Spinal cord (tissue), 10 donors: Measurements from ENCODE around the gene LCMT2. TPM values are rescaled to one million over a fixed set of nuclear protein-coding genes. Genes with fewer than 3 reads are reported as not detected.

Experiments used
- DNase-seq, 6 donors: peaks; one replicate each; pipeline versions ENCODE4 v3.0.0 to v3.0.0-alpha.2; 2013 to 2015; ENCODE audit warnings: low spot score in 6 of 6, low read depth in 4 of 6
- H3K27ac ChIP-seq: one replicate; pipeline ENCODE4 v1.5.1; 2013; ENCODE audit warnings: low read depth, low read length, control low read depth
- H3K27me3 ChIP-seq: one replicate; pipeline ENCODE4 v1.6.1; 2013; ENCODE audit warnings: low read length; ENCODE audit not compliant: control insufficient read depth, insufficient read depth
- H3K36me3 ChIP-seq: one replicate; pipeline ENCODE4 v1.6.1; 2013; ENCODE audit warnings: low read length; ENCODE audit not compliant: control insufficient read depth, insufficient read depth
- H3K4me1 ChIP-seq: one replicate; pipeline ENCODE4 v1.6.1; 2013; ENCODE audit warnings: low read length; ENCODE audit not compliant: control insufficient read depth, insufficient read depth
- H3K4me3 ChIP-seq: one replicate; pipeline ENCODE4 v1.5.1; 2013; ENCODE audit warnings: low read depth, low read length, control low read depth
- H3K9me3 ChIP-seq: one replicate; pipeline ENCODE4 v1.6.1; 2013; ENCODE audit warnings: low read length; ENCODE audit not compliant: control insufficient read depth, insufficient read depth
- WGBS: methylation state at CpG from one replicate; pipeline ENCODE4 v1.1.5; 2013; ENCODE audit warnings: missing lambda C conversion rate; ENCODE audit not compliant: insufficient coverage; 5-methylcytosine and 5-hydroxymethylcytosine counted together
- polyA plus RNA-seq, 2 donors: library from polyadenylated mRNA; unstranded; fragments of 120-200 nt; gene quantifications; one replicate each; pipeline ENCODE4 v1.2.1, GENCODE V29; 2013; ENCODE audit not compliant: insufficient read length in 2 of 2
- total RNA-seq, 2 donors: library from RNA; depleted of rRNA in 1 of 2; stranded (reverse); fragments of 120-200 nt in 1 of 2; fragments of >200 nt in 1 of 2; gene quantifications; one replicate each; pipeline versions ENCODE4 v1.2.3 to v1.2.4, GENCODE V29; 2013 to 2014
- donor health status: healthy.

Gene LCMT2
- total and polyA plus RNA-seq, 4 donors = 10.3 to 16.4 (median 12.4) TPM

DNA sequence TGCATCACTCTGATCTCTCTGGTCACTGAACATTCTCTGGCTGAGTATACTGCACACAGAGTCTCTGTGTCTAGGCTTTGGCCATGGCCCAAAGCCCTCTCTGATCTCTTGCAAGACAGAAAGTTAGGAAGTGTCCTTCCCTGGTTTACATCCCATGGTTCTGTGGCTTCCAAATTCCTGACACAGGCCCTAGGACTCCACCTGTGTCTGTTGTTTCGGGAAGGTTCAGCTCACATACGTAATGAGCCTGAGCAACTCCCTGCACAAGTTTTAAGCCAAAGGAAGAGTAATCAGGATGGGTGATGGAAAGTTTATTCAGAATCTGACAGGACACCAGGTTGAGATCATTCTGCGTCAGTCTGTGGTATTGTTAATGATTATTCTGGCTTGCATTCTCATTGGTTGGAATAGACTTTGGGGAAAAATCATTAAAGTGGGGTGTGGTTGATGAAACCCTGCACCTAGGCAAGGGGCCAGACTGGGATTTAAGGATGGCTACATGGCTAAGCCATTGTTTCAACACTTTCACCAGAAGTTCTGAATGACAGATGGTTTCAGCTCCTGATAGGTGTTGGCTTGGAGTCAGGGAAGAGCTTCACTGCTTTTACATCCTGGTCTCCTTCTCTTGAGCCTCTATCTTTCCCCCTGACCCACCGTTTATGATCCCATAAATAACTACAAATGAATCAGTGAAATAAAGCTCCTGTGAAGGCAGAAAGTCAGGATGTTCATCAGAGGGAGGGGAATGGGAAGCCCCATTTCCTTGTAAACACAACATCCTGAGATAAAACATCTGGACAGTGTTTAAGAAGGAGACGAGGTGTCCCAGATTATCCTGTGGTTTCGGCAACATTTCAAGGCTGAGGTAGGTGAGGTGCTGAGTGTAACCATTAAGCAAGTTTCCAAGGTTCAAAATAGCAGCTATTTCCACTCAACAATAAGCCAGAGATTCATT is 14.1 kb downstream of the LCMT2 start:
- H3K27ac ChIP-seq = no peak overlapping the region
- no peaks in the 10 kb centered on the region for H3K36me3 ChIP-seq
- WGBS = 87% methylated on average over 3 of the region's 6 CpGs
- H3K9me3 ChIP-seq = no peaks in the 10 kb centered on the region
- DNase-seq = no peak
- no peaks in the 10 kb centered on the region for H3K27me3 ChIP-seq
- no peak overlapping the region for H3K4me3 ChIP-seq
- no peaks in the 10 kb centered on the region for H3K4me1 ChIP-seq

DNA sequence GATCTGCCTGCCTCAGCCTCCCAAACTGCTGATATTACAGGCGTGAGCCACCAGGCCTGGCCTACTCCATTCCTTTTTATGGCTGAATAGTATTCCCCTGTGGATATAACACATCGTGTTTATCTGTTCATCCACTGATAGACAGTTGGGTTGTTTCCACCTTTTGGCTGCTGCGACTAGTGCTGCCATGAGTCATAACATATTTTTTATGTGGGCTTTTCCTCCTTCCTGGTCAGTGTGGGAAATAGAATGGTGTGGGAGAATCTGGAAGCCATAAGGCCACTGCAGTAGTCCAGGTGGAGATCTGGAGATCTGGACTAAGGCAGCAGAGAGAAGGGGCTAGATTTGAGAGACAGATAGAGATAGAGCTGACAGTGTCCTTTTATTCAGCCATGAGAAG is 16.2 kb downstream of the LCMT2 start:
- Histone ChIP-seq H3K27ac (no peak overlapping the region), H3K36me3 (no peaks in the 10 kb centered on the region), H3K9me3 (no peaks in the 10 kb centered on the region), H3K4me1 (no peaks in the 10 kb centered on the region), H3K4me3 (no peak overlapping the region), H3K27me3 (no peaks in the 10 kb centered on the region)
- no peak for DNase-seq
- WGBS = 100% methylated on average over 1 of the region's 3 CpGs

DNA sequence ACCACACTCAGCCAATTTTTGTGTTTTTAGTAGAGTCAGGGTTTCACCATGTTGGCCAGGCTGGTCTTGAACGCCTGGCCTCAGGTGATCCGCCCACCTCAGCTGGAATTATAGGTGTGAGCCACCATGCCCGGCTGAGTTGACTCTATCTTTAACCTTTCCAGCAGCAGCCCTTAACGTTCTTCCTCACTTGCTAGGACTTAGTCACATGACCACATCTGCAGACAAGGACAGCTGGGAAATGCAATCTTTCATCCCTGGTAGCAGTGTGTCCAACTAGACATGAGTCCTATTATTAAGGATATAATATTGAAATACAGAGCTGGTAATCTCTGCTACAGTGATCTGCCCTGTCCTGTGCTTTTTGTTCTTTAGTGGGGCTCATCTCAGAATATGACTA is 18.0 kb downstream of the LCMT2 start:
- H3K4me3 ChIP-seq = no peak overlapping the region
- H3K4me1 ChIP-seq = no peaks in the 10 kb centered on the region
- H3K27me3 ChIP-seq = peaks cover 7% of the 10 kb centered on the region
- WGBS = 69% methylated on average over 4 of the region's 4 CpGs
- no peak overlapping the region for H3K27ac ChIP-seq
- H3K36me3 ChIP-seq = no peaks in the 10 kb centered on the region
- no peaks in the 10 kb centered on the region for H3K9me3 ChIP-seq
- no peak for DNase-seq

DNA sequence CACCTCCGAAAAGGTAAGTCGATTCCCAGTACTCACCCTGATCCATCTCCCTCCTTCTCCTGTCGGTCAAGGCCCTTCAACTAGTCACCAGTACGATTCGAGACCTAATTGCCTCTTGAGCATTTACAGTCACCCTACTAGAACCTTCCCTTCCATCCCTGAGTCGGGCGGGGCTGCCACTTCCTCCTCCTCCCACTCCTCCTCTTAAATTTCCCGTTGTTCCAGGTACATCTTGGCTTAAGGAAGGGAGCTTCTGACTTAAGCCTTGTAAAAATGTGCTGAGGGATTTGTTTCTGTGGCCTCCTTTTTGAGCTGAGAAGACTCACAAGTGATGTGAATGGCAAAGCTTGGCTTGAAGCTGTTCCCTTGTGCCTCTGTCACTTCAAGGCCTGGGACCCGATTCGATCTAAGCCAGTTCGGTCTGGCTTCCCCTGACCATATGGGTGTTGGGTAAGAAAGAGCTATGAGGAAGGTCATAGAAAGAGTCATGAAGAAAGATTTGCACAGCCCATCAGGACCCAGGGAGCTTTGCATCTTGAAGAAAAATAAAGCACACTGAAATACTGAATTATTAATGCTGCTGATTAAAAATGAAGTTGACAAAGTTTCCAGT is 28.1 kb downstream of the LCMT2 start, which contains the start of gene TGM7:
Gene TGM7, minus strand, starts transcription at position 51 of the 613 bp plus-strand sequence.
- WGBS = 90% methylated on average over 9 of the region's 11 CpGs
- H3K36me3 ChIP-seq = no peaks in the 10 kb centered on the region
- H3K4me3 ChIP-seq = no peak within 1 kb of the TSS
- no peak for DNase-seq
- no peaks in the 10 kb centered on the region for H3K4me1 ChIP-seq
- no peak within 1 kb of the TSS for H3K27ac ChIP-seq
- peaks cover 4% of the 10 kb centered on the region for H3K27me3 ChIP-seq
- no peaks in the 10 kb centered on the region for H3K9me3 ChIP-seq

DNA sequence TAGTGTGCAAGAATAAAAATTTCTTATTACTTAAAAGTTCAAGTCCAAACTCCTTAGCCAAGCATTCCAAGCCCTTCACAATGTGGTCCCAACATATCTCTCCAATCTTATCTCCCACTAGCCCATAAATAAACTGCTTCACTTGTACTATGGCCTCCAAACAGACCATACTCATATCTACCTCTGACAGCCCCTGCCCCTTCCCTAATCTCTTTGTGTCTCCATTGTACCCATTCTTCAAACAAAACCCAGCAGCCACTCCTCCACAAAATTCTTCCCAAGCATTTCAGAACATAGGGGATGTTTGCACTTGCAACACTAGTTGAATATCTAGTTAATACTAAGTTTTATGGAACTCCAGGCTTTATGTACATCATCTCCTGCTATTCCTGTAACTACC is 30.5 kb downstream of the LCMT2 start:
- H3K36me3 ChIP-seq = no peaks in the 10 kb centered on the region
- H3K9me3 ChIP-seq = no peaks in the 10 kb centered on the region
- no peak overlapping the region for H3K27ac ChIP-seq
- H3K27me3 ChIP-seq = peaks cover under 1% of the 10 kb centered on the region
- H3K4me3 ChIP-seq = no peak overlapping the region
- H3K4me1 ChIP-seq = no peaks in the 10 kb centered on the region
- no peak for DNase-seq

DNA sequence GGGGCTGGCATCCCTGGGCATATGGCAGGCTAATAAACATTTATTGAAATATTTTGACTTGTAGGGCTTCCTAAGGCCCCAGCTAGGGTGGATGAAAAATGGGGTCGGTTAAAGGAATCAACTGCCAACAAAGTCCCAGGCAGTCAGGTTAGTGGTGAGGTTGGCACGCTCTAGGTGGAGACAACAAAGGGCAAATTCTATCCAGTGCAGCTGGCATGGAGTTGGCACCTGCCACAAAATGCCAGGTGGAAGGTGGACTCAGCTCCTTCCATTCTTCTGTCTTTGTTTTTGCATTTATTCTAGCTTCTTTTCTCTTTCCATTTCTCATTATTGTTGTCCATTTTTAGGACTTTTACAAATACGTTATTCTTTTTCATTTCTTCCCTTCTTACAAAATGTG is 31.0 kb downstream of the LCMT2 start:
- WGBS = 85% methylated on average over 2 of the region's 3 CpGs
- H3K4me3 ChIP-seq = no peak overlapping the region
- peaks cover 4% of the 10 kb centered on the region for H3K27me3 ChIP-seq
- H3K4me1 ChIP-seq = no peaks in the 10 kb centered on the region
- H3K36me3 ChIP-seq = no peaks in the 10 kb centered on the region
- no peaks in the 10 kb centered on the region for H3K9me3 ChIP-seq
- no peak for DNase-seq
- no peak overlapping the region for H3K27ac ChIP-seq

DNA sequence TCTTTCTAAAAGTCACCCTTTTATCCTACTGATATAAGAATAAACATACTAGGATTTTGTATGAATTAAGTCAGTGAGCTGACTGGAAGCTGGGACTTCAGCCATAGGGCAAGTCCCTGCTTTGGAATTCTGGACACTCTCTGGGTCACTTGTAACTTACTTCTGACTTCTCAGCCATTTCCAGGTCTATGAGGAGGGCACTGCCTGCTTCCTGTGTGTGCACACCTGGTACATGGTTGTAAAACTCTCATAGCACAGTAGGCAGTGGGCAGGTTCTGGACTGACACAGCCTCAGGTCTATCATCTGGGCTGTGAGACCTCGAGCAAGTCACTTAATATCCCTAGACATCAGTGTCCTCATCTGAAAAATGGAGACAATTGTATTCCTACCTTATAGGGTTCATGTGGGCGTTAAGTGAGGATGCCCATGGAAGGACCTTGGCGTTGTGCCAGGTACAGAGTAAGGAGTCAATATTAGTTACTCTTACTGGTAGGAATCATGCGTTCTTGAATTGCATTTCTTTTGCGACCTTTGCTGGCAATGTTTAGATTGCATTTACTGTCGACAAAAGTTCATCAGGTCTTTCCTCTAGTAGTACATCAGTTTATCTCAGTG is 36.2 kb downstream of the LCMT2 start:
- Histone ChIP-seq H3K9me3 (no peaks in the 10 kb centered on the region), H3K27me3 (peaks cover 19% of the 10 kb centered on the region), H3K36me3 (no peaks in the 10 kb centered on the region), H3K4me1 (no peaks in the 10 kb centered on the region), H3K4me3 (no peak overlapping the region), H3K27ac (no peak overlapping the region)
- no peak for DNase-seq
- 91% methylated on average over 6 of the region's 6 CpGs for WGBS

DNA sequence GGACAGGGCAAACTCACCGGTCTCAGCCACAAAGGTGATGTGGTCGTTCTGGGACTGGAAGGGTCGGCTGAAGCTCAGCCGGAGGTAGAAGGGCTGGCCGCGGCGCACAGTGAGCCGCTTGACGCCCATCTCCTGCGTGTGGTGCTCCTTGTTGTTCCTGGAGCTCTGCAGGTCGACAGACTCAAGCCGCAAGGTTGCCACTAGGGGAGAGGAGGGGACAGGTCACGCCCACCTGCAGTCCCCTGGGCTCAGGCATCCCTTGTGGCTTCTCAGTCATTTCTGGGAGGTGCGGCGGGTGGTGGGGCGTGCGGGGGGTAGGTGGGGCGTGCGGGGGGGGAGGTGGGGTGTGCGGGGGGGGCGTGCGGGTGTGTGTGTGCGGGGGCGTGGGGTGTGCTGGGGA is 36.9 kb downstream of the LCMT2 start:
- H3K27ac ChIP-seq = no peak overlapping the region
- H3K27me3 ChIP-seq = peaks cover 19% of the 10 kb centered on the region
- no peak overlapping the region for H3K4me3 ChIP-seq
- H3K36me3 ChIP-seq = no peaks in the 10 kb centered on the region
- H3K9me3 ChIP-seq = no peaks in the 10 kb centered on the region
- no peak for DNase-seq
- 9% methylated on average over 12 of the region's 24 CpGs for WGBS
- H3K4me1 ChIP-seq = no peaks in the 10 kb centered on the region

DNA sequence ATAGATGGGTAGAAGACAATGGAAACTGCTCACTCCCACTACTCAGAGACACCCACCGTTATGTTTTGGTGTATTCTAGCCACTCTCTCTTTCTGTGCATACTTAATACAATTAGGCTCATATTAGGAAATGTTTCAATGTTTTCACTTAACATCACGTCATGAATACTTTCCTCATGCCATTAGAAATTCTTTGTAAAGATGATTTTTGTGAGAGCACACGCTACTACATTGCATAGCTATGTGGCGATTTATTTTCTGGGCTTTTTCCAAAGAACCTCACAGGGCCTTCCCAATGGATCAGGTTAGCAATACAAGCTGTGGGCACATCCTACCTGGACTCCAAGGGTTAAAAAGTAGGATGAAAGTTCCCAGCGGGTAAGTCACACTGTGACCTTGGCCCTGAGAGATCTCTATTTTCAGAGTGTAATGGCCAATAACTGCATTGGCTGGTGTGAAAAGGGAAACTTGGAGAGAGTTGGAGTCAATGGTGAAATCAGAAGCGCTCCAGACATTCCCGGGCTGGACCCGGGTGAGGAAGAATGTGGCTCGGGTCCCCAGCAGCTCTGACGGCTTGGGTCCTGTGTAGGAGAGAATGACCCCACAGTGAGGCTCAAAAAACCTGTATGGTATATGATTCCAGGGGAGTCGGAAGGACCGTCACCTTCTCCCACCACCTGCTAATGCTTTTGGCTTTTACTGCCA is 37.8 kb downstream of the LCMT2 start:
- Histone ChIP-seq H3K4me1 (no peaks in the 10 kb centered on the region), H3K9me3 (no peaks in the 10 kb centered on the region), H3K36me3 (no peaks in the 10 kb centered on the region), H3K4me3 (no peak overlapping the region), H3K27me3 (peaks cover 19% of the 10 kb centered on the region), H3K27ac (no peak overlapping the region)
- no peak for DNase-seq
- 47% methylated on average over 8 of the region's 12 CpGs for WGBS
